ENCODE results near the gene PRKG1. TPM values are rescaled to one million over a fixed set of nuclear protein-coding genes. Genes with fewer than 3 reads are reported as not detected.

PRKG1 gene
- total RNA-seq, 1 experiment from 2014 or later, result 7.4 TPM

DNA sequence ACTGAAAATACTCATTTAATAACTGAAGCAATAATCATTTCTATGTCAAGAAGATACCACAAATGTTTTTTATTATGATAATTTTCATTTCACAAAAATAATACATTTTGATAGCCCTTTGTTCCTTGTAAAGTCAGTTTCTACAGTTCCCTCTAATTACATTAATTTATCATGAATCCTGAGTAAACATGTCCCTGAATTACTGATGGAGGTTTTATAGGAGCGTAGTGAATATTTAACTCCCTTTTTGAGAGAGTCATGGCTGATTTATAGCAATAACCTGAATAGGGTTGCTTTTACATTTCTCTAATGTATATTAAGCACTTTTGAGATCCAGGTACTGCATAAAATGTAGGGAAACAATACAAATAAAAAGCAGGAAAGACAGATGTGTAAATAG, 1023.8 kb downstream of the PRKG1 start:
- Histone ChIP-seq H4K20me1 (ENCODE audit: low read length) (no peaks in the 10 kb centered on the region), H3F3A (ENCODE audit: low read length, unreplicated experiment) (no peaks in the 10 kb centered on the region), H3K9me2 (replicated peaks; ENCODE audit: low read length) (no peaks in the 10 kb centered on the region), H3K4me2 (ENCODE audit: low read length) (no peak overlapping the region), H3K9me3 (ENCODE audit: low read length) (no peaks in the 10 kb centered on the region), H3K4me3 (ENCODE audit: low read length) (no peak overlapping the region), H3K36me3 (ENCODE audit: low read depth, low read length) (no peaks in the 10 kb centered on the region), H3K9ac (ENCODE audit: low read length) (no peak overlapping the region), H3K27ac (ENCODE audit: low read length) (no peak overlapping the region), H3K27me3 (ENCODE audit: low read length) (peaks cover 3% of the 10 kb centered on the region; the same call in 1 of the 2 replicates), H3K4me1 (ENCODE audit: insufficient read depth, low read length) (no peaks in the 10 kb centered on the region), H3K79me2 (ENCODE audit: low read length) (no peaks in the 10 kb centered on the region), H2AFZ (ENCODE audit: low read length) (no peak overlapping the region)
- no TSS peak for BruUV-seq (replicated peaks)
- POLR2A ChIA-PET (ENCODE audit: unreplicated experiment), result interaction anchor here (0.6 kb wide), 1 partner anchor 1181 kb away, joined by 3 read pairs; no protein-coding TSS in a partner anchor
- intact Hi-C loops (cut with micrococcal nuclease), result no loop called here
- ATAC-seq (no peak), DNase-seq (no peak)
- TF ChIP-seq EZH2phosphoT487 (IDR thresholded peaks at IDR 0.05; ENCODE audit: borderline replicate concordance, low read length) (no peak), EZH2 (IDR thresholded peaks at IDR 0.05; ENCODE audit: low read length, unreplicated experiment) (no peak)
- TF ChIP-seq, protein P1, sequence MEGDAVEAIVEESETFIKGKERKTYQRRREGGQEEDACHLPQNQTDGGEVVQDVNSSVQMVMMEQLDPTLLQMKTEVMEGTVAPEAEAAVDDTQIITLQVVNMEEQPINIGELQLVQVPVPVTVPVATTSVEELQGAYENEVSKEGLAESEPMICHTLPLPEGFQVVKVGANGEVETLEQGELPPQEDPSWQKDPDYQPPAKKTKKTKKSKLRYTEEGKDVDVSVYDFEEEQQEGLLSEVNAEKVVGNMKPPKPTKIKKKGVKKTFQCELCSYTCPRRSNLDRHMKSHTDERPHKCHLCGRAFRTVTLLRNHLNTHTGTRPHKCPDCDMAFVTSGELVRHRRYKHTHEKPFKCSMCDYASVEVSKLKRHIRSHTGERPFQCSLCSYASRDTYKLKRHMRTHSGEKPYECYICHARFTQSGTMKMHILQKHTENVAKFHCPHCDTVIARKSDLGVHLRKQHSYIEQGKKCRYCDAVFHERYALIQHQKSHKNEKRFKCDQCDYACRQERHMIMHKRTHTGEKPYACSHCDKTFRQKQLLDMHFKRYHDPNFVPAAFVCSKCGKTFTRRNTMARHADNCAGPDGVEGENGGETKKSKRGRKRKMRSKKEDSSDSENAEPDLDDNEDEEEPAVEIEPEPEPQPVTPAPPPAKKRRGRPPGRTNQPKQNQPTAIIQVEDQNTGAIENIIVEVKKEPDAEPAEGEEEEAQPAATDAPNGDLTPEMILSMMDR (conservative IDR thresholded peaks at IDR 0.05; ENCODE audit: low read depth, low read length), result no peak
- CTCF ChIA-PET, result no interaction called here

DNA sequence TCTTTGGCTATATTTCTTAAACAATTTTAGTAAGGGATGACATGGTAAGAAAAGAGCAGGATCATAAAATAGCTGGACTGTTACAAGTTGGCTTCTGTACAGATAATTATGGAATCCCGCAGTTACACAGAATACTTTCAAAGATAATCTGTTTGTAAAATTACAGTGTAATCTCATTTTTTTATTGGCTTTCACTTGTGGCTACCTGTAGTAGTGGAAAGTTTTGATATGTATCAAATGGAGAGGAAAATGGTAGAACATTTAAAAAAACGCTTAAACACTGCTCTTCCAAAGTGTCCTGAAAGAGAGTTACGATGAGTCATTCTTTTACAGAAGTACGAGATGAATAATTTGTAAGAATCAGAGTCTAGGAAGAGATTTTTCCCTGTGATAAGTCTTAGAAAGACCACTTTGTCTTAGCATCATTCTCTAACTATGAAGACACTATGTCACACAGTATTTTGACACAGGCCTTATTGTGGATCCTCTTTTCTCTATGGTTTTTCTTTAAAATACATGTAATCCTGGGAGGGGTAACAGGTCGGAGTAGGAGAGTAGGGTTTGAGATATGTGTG, 1024.8 kb downstream of the PRKG1 start:
- no TSS peak for BruUV-seq (replicated peaks)
- Histone ChIP-seq H3K4me3 (ENCODE audit: low read length) (no peak overlapping the region), H3K9me3 (ENCODE audit: low read length) (no peaks in the 10 kb centered on the region), H2AFZ (ENCODE audit: low read length) (no peak overlapping the region), H4K20me1 (ENCODE audit: low read length) (no peaks in the 10 kb centered on the region), H3K27ac (ENCODE audit: low read length) (no peak overlapping the region), H3F3A (ENCODE audit: low read length, unreplicated experiment) (no peaks in the 10 kb centered on the region), H3K36me3 (ENCODE audit: low read depth, low read length) (no peaks in the 10 kb centered on the region), H3K4me1 (ENCODE audit: insufficient read depth, low read length) (no peaks in the 10 kb centered on the region), H3K9ac (ENCODE audit: low read length) (no peak overlapping the region), H3K79me2 (ENCODE audit: low read length) (no peaks in the 10 kb centered on the region), H3K4me2 (ENCODE audit: low read length) (no peak overlapping the region), H3K9me2 (replicated peaks; ENCODE audit: low read length) (no peaks in the 10 kb centered on the region), H3K27me3 (ENCODE audit: low read length) (no peaks in the 10 kb centered on the region)
- CTCF ChIA-PET, result no interaction called here
- no peak for TF ChIP-seq EZH2 (IDR thresholded peaks at IDR 0.05; ENCODE audit: low read length, unreplicated experiment)
- TF ChIP-seq, protein P1 (conservative IDR thresholded peaks at IDR 0.05; ENCODE audit: low read depth, low read length), result no peak
- TF ChIP-seq EZH2phosphoT487 (IDR thresholded peaks at IDR 0.05; ENCODE audit: borderline replicate concordance, low read length), result no peak
- intact Hi-C loops (cut with micrococcal nuclease), result no loop called here
- POLR2A ChIA-PET (ENCODE audit: unreplicated experiment), result no interaction called here
- ATAC-seq, result peak; percentile 65
- peak; percentile 46 for DNase-seq

DNA sequence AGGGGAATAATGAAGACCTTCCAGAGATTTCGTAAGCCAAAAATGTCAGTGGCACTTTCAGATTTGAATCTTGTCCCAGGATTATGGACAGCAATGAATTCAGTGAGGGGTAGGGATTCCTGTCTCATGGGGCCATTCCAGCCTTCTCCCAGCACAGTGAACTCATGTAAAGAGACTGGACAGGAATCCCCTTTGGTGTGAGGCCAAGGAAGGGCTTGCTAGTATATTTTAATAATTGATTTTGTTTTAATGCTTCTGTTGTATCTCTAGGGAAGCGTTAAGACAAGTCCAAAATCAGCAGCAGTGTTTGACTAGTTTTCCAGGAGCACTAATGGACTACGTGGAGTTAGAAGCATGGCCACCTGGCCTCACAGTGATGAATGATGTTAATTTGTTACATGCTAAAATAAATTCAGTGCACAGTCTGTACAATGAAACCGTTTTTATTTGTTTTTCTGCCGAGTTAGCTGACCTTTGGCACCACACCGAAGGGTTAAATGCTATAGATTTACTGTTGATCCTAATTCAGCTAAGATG, 1025.8 kb downstream of the PRKG1 start:
- intact Hi-C loops (cut with micrococcal nuclease), result no loop called here
- no peaks in the 10 kb centered on the region for H3F3A ChIP-seq (ENCODE audit: low read length, unreplicated experiment)
- H3K4me2 ChIP-seq (ENCODE audit: low read length), result no peak overlapping the region
- DNase-seq, result no peak
- H3K79me2 ChIP-seq (ENCODE audit: low read length), result no peaks in the 10 kb centered on the region
- no peak overlapping the region for H2AFZ ChIP-seq (ENCODE audit: low read length)
- no peaks in the 10 kb centered on the region for H3K4me1 ChIP-seq (ENCODE audit: insufficient read depth, low read length)
- H3K36me3 ChIP-seq (ENCODE audit: low read depth, low read length), result no peaks in the 10 kb centered on the region
- BruUV-seq (replicated peaks), result no TSS peak
- H3K9me2 ChIP-seq (replicated peaks; ENCODE audit: low read length), result no peaks in the 10 kb centered on the region
- H4K20me1 ChIP-seq (ENCODE audit: low read length), result no peaks in the 10 kb centered on the region
- no peak for ATAC-seq
- H3K4me3 ChIP-seq (ENCODE audit: low read length), result no peak overlapping the region
- ChIA-PET CTCF (no interaction called here), POLR2A (ENCODE audit: unreplicated experiment) (no interaction called here)
- H3K27ac ChIP-seq (ENCODE audit: low read length), result no peak overlapping the region
- H3K27me3 ChIP-seq (ENCODE audit: low read length), result no peaks in the 10 kb centered on the region; the same call in 1 of the 2 replicates
- TF ChIP-seq EZH2 (IDR thresholded peaks at IDR 0.05; ENCODE audit: low read length, unreplicated experiment) (no peak), EZH2phosphoT487 (IDR thresholded peaks at IDR 0.05; ENCODE audit: borderline replicate concordance, low read length) (no peak)
- TF ChIP-seq, protein P1 (conservative IDR thresholded peaks at IDR 0.05; ENCODE audit: low read depth, low read length), result no peak
- no peak overlapping the region for H3K9ac ChIP-seq (ENCODE audit: low read length)
- H3K9me3 ChIP-seq (ENCODE audit: low read length), result no peaks in the 10 kb centered on the region
